ENCODE measurements around the gene ATP6V1G1. TPM values are rescaled to one million over a fixed set of nuclear protein-coding genes. Genes with fewer than 3 reads are reported as not detected.

Gene ATP6V1G1
- total RNA-seq, 2 experiments from 2014 or later: 99.0 to 117 TPM

DNA sequence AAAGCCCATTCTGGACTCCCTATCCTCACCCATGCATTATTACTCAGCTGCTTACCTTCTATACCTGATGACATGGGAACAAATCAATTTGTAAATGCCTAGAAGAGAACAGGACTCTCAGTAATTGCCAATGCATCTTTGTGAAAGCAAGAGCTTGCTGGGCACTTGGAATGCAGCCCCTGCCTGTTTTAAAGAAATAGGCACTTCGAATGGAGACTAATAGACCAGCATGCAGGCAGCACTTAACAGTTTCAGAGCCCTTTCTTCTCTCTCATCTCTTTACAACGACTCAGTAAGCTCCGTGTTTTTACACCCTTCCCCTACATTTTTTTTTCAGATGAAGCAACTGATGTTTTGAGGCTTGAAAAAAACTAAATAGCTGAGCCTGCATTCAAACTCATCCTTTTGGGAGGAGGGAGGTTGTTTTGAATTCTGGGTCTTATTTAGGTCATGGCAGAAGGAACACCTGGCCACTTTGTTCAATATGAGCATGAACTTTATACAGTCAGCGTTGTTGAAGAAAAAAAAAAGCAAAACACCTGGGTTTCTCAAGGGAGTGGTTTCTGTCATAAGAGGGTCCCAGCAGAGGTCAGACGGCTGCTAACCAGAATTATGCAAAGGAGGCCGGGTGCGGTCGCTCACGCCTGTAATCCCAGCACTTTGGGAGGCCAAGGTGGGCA lies 47.7 kb upstream of the ATP6V1G1 start:
- Histone ChIP-seq H3K9me3 (ENCODE audit: low read length) (no peaks in the 10 kb centered on the region), H3K4me1 (ENCODE audit: insufficient read depth, low read length, poor library complexity, severe bottlenecking) (peaks cover 26% of the 10 kb centered on the region), H3K79me2 (ENCODE audit: insufficient read depth, low read depth, low read length) (no peaks in the 10 kb centered on the region), H4K20me1 (ENCODE audit: insufficient read depth, low read length) (no peaks in the 10 kb centered on the region), H3K27ac (ENCODE audit: low read depth, low read length, poor library complexity, severe bottlenecking) (peak overlapping the region; percentile 23), H2AFZ (ENCODE audit: low read length) (peak overlapping the region; percentile 67), H3K4me2 (ENCODE audit: low read length) (peak overlapping the region; percentile 68), H3K9me2 (ENCODE audit: insufficient read depth, low read length) (no peaks in the 10 kb centered on the region), H3K4me3 (ENCODE audit: low read depth, low read length, poor library complexity, severe bottlenecking) (peak overlapping the region; percentile 33), H3K36me3 (ENCODE audit: insufficient read depth, low read length) (no peaks in the 10 kb centered on the region)
- TF ChIP-seq, protein P1, sequence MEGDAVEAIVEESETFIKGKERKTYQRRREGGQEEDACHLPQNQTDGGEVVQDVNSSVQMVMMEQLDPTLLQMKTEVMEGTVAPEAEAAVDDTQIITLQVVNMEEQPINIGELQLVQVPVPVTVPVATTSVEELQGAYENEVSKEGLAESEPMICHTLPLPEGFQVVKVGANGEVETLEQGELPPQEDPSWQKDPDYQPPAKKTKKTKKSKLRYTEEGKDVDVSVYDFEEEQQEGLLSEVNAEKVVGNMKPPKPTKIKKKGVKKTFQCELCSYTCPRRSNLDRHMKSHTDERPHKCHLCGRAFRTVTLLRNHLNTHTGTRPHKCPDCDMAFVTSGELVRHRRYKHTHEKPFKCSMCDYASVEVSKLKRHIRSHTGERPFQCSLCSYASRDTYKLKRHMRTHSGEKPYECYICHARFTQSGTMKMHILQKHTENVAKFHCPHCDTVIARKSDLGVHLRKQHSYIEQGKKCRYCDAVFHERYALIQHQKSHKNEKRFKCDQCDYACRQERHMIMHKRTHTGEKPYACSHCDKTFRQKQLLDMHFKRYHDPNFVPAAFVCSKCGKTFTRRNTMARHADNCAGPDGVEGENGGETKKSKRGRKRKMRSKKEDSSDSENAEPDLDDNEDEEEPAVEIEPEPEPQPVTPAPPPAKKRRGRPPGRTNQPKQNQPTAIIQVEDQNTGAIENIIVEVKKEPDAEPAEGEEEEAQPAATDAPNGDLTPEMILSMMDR (conservative IDR thresholded peaks at IDR 0.05; ENCODE audit: low read length): no peak
- no peak for TF ChIP-seq EZH2phosphoT487 (IDR thresholded peaks at IDR 0.05; ENCODE audit: borderline replicate concordance, low read depth, low read length)
- peak; percentile 77 for DNase-seq (ENCODE audit: low spot score)
- ChIA-PET POLR2A (interaction anchor here (0.6 to 2.3 kb wide), 15 partner anchors 10 to 114 kb away, joined by 3 to 10 read pairs (median 4); partner anchors contain the start of gene ATP6V1G1), CTCF (ENCODE audit: unreplicated experiment) (interaction anchor here (0.8 to 2.9 kb wide), 2 partner anchors 48 to 114 kb away, joined by 4 to 27 read pairs; partner anchors contain the start of gene ATP6V1G1)
- intact Hi-C loops (cut with micrococcal nuclease; ENCODE audit: unreplicated experiment): loop anchor here (2.0 kb wide), 2 partner anchors 27 to 77 kb away; no protein-coding TSS in a partner anchor
- BruUV-seq (replicated peaks): no TSS peak

DNA sequence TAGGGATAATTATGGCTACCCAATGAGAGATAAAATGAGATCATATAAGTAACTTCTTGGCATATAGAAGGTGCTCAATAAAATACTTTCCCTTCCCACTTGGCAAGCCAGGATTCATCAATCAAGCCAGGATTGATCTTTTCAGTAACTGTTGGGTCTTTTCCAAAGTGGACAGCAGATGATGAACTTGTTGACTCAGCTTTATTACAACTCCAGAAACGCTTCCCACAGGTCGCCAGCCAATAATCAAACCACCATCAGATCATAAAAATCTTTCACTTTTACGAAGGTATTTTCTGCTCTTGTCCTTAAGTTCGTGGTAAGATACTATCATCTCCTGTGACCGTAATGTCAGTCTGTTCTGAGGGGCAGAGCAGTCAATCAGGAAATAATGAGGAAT lies 42.5 kb upstream of the ATP6V1G1 start:
- H4K20me1 ChIP-seq (ENCODE audit: insufficient read depth, low read length): no peaks in the 10 kb centered on the region
- no TSS peak for BruUV-seq (replicated peaks)
- H2AFZ ChIP-seq (ENCODE audit: low read length): no peak overlapping the region
- no peaks in the 10 kb centered on the region for H3K9me3 ChIP-seq (ENCODE audit: low read length)
- H3K79me2 ChIP-seq (ENCODE audit: insufficient read depth, low read depth, low read length): no peaks in the 10 kb centered on the region
- TF ChIP-seq, protein P1 (conservative IDR thresholded peaks at IDR 0.05; ENCODE audit: low read length): no peak
- TF ChIP-seq EZH2phosphoT487 (IDR thresholded peaks at IDR 0.05; ENCODE audit: borderline replicate concordance, low read depth, low read length): no peak
- H3K4me2 ChIP-seq (ENCODE audit: low read length): no peak overlapping the region
- ChIA-PET POLR2A (interaction anchor here (1.3 kb wide), 1 partner anchor 157 kb away, joined by 3 read pairs; the partner anchor contains the start of gene AKNA), CTCF (ENCODE audit: unreplicated experiment) (interaction anchor here (0.5 kb wide), 1 partner anchor 1511 kb away, joined by 3 read pairs; no protein-coding TSS in a partner anchor)
- DNase-seq (ENCODE audit: low spot score): no peak
- intact Hi-C loops (cut with micrococcal nuclease; ENCODE audit: unreplicated experiment): no loop called here
- H3K27ac ChIP-seq (ENCODE audit: low read depth, low read length, poor library complexity, severe bottlenecking): no peak overlapping the region
- no peaks in the 10 kb centered on the region for H3K36me3 ChIP-seq (ENCODE audit: insufficient read depth, low read length)
- no peak overlapping the region for H3K4me3 ChIP-seq (ENCODE audit: low read depth, low read length, poor library complexity, severe bottlenecking)
- H3K9me2 ChIP-seq (ENCODE audit: insufficient read depth, low read length): no peaks in the 10 kb centered on the region
- H3K4me1 ChIP-seq (ENCODE audit: insufficient read depth, low read length, poor library complexity, severe bottlenecking): peaks cover 5% of the 10 kb centered on the region

DNA sequence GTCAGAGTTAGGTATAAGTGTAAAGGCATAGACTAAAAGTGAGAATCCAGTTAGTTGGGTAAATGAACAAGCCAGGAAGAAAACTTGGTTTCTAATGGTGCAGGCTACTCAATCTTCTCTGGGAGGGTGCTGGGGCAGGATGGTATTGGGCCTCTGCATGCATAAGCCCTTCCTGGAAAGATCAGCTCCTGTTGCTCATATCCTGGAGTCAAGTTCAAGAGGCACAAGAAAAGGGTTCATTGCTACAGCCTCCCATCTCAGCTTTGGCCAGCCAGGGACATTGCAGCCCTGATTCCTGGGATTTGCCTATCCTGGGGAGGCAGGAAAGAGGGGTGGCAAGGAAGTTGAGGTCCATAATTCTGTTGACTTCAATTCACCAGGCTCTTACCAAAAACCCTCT lies 40.7 kb upstream of the ATP6V1G1 start:
- Histone ChIP-seq H3K36me3 (ENCODE audit: insufficient read depth, low read length) (no peaks in the 10 kb centered on the region), H4K20me1 (ENCODE audit: insufficient read depth, low read length) (no peaks in the 10 kb centered on the region), H3K4me1 (ENCODE audit: insufficient read depth, low read length, poor library complexity, severe bottlenecking) (no peaks in the 10 kb centered on the region), H3K4me3 (ENCODE audit: low read depth, low read length, poor library complexity, severe bottlenecking) (no peak overlapping the region), H3K4me2 (ENCODE audit: low read length) (no peak overlapping the region), H3K9me3 (ENCODE audit: low read length) (no peaks in the 10 kb centered on the region), H3K27ac (ENCODE audit: low read depth, low read length, poor library complexity, severe bottlenecking) (no peak overlapping the region), H3K9me2 (ENCODE audit: insufficient read depth, low read length) (no peaks in the 10 kb centered on the region), H3K79me2 (ENCODE audit: insufficient read depth, low read depth, low read length) (no peaks in the 10 kb centered on the region), H2AFZ (ENCODE audit: low read length) (no peak overlapping the region)
- CTCF ChIA-PET (ENCODE audit: unreplicated experiment): no interaction called here
- no peak for TF ChIP-seq EZH2phosphoT487 (IDR thresholded peaks at IDR 0.05; ENCODE audit: borderline replicate concordance, low read depth, low read length)
- TF ChIP-seq, protein P1 (conservative IDR thresholded peaks at IDR 0.05; ENCODE audit: low read length): no peak
- intact Hi-C loops (cut with micrococcal nuclease; ENCODE audit: unreplicated experiment): no loop called here
- BruUV-seq (replicated peaks): no TSS peak
- POLR2A ChIA-PET: no interaction called here
- DNase-seq (ENCODE audit: low spot score): no peak

Data from OCI-LY7 (cell line).